SK-N-SH treated with all-trans-retinoic acid at 6 μM for 48 hours (cell line): ENCODE results near the gene SRGAP2C.
"Not testable (repeated sequence)": the region's sequence is repeated elsewhere in the genome, so short reads cannot be mapped to it uniquely, and the experiment has no call there.

Source experiments
- ATAC-seq: fragments of 200-7000 bp; cut with Tn5 transposase; 3 replicates; pipeline ENCODE4 v1.9.1; 2020; ENCODE audit warnings: mild to moderate bottlenecking, moderate library complexity

Gene SRGAP2C

DNA sequence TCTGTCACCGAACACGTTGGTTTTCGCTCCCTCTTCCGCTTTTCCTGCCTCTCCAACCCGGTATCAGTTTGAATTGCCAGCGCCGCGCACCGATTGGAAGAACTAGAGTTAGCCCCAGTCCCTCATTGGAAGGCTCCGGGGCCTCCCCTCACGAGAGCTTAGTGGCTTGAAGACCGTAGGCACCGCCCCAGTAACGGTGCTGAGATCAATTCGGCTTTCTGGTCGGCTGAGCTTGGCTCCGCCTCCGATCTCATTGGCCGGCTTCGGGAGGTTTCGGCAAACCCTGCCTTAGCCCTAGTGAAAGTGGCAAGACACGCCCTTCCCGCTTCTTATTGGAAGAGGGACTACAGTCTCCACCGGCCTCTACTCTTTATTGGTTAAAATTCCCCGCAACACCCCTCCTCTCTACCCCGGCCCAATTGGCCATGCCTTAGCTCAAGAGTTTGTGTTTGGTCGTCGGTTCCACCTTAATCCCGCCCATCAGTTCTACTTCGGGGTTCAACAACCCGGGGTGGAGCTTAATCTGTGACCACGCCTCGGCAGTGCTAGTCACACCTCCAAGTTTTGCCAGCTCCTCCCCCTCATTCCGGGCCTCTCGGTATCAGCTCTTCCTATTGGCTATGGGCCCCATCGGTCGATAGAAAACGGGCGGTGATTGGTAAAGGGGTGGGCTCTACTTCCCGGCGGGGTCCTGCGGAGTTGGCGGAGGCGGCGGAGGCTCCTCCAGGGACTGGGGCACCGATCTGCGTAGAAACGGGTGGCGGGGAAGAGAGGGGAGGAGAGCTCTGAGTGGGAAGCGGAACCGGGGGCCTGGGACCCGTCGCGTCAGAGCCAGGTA is at the start of gene SRGAP2C, which contains the start of gene FAM72B:
Gene SRGAP2C (plus strand): TSS at position 686 of the 838 bp plus-strand sequence. CDS start 2,472 bp downstream, outside the sequence.
Gene FAM72B (minus strand): TSS at position 51 of the 838 bp plus-strand sequence. CDS start 851 bp downstream, outside the sequence.
- ATAC-seq, result peak; percentile 88

DNA sequence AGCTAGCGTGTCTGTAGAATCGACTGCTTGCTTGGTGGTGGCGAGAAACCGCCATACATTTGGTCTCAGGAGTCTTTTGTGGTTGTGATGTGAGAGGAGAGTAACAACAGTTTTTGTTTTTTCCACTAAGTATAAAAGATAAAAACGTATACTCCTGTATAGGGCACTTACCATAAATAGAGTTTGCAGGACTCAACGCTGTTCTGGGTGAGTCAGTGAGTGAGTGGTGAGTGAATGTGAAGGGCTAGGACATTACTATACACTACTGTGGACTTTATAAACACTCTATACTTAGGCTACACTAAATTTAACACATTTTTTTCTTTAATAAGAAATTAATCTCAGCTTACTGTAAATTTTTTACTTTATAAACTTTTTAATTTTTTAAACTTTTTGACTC is 44.4 kb upstream of the SRGAP2C start:
- not testable (repeated sequence) for ATAC-seq

DNA sequence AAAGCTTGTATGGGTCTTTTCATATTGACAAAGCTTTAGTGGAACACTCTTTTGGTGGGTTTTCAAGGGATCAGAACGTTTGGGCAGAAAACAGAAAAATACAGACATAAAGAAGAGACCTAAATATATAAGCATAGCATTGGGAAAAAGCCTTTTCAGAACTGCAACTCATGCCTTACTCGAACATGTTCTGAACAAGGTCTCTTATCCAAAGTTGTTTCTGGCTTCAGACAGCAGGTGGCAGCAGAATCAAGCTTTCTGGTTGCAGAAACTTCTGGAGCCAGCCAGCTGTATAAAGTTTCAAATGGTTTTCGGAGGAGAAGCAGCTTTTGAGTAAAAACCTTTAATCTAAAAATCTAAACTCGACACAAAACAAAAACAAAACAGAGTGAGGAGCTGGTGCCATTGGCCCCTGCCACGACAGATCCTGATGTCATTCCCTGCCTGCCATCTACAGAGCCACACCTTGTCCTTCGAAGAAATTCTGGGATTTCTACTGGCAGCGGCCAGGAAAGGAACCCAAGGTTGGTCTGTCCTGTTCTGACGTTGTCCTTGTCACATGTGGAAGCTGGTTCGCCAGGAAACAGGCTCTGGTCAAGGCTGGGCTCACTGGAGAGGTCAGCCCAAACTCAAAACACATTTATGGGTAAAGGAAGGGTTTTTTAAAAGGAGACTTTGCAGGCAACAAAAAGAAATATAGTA is 36.1 kb upstream of the SRGAP2C start:
- peak; percentile 92 for ATAC-seq

DNA sequence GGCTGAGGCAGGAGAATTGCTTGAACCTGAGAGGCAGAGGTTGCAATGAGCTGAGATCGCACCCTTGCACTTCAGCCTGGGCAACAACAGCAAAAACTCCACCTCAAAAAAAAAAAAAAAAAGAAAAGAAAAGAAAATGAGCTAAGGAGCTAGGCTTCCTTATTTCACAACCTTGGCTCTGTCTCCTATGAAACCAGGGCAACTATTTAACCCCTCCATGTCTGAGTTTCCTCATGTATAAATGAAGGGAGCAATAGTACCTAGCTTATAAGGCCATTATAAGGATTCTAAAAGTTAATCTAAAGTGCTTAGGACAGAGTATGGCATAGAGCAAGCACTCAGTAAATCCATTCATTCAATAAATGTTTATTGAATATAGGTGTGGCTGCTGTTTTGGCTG is 33.5 kb upstream of the SRGAP2C start:
- not testable (repeated sequence) for ATAC-seq

DNA sequence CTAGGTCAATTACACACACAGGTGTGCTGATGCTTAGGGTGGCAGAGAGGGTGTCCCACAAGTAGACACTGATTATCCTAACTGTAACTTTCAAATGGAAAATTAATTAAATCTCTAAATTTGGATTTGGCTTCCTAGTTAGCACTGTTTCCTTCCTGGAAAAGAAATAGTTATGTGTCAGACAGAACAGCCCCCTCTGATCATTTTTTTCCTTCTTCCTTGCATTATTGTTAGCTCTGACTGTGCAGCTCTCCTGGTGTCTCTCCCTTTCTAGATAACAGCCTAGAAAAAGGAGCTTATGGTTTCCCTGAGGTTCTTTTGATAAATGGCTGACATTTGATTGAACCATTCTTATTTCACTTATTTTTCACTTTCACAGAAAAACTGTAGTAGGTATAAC is 32.0 kb upstream of the SRGAP2C start:
- not testable (repeated sequence) for ATAC-seq

DNA sequence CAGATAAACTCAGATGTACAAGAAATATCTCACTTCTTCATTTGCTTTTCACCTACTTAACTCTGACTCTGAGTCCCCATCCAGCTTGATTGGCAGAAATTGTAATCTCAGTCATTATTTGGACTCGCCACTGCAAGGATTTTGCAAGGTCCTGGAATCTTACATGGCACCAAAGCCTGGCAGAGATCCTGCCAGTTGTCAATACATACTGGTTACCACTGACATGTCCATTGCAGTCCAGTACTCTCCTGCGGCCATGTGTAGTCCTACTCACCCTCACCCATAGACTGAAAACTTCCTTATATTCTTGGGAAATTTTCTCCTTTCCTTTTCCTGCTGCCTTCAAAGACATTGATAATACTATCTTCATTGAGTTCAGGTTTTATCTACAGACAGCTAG is 30.0 kb upstream of the SRGAP2C start:
- not testable (repeated sequence) for ATAC-seq

DNA sequence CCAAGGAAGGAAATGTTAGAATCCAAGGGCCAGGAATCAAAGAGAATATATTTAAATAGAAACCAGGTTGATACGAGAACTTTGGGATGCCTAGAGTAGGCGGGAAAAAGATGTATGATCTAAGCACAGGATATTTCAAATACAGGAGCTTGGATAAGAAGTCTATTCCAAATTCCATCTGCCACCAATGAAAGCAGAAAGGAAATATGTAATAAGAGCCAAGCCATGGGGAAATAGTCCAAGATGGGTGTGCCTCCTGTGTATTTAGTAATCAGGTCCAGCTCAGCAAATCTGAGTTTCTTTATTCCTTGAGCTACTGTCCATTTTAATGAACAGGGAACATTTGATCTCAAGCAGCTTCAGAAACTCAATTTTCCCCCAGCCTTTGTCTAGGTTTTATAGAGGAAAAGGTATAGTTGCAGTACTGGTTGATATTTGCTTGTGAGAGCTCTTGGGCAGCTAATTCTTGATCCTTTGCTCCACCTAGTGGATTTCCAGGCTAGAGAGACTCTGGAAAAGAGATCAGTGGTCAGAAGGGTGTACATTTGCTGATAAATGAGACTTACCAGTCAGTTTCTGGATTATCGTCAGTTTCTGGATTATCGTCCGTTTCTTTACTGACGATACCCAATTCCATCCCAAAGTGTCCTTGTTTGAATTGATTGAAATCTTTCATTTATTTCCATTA is 29.0 kb upstream of the SRGAP2C start:
- peak; percentile 71 for ATAC-seq

DNA sequence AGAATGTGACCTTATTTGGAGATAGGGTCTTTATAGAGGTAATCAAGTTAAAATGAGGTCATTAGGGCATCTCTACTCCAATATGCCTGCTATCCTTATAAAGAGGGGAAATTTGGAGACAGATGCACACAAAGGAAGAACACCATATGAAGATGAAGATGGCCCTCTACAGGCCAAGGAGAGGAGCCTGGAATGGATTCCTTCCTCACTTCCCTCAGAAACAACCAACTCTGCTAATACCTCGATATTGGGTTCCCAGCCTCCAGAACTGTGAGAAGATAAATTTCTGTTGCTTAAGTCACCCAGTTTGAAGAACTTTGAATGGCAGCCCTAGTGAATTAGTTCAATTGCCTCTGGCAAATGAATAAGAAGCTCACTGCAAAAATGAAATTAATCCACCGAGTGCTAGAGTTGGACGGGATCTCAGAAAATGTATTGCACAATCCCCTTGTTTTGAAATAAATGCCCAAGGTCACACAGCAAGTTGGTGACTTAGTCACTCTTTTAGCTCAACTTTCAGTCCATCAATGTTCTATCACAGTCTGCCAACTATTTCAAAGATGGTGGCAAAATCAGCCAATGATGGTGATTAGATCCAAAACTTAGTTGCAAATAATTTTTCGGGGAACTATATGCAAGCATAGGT is 27.7 kb upstream of the SRGAP2C start:
- ATAC-seq, result peak; percentile 19

DNA sequence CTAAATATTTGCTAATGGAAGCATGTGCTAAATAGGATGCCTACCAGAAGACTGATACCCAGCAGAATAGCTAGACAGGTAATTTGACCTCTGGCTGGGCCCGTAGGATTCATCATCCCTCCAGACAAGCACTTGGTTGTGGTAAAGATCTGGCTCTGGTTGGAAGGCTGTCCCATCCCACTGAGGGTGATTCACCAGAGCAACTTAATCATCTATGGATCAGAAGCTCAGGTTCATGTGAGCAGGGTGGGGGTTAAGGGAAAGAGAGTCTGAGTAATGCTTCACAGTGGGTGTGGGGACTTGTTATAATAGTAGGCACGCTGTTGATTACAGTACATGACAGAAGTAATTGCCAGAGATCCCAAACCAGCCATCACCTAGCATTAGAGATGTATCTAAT is 27.2 kb upstream of the SRGAP2C start:
- peak; percentile 91 for ATAC-seq

DNA sequence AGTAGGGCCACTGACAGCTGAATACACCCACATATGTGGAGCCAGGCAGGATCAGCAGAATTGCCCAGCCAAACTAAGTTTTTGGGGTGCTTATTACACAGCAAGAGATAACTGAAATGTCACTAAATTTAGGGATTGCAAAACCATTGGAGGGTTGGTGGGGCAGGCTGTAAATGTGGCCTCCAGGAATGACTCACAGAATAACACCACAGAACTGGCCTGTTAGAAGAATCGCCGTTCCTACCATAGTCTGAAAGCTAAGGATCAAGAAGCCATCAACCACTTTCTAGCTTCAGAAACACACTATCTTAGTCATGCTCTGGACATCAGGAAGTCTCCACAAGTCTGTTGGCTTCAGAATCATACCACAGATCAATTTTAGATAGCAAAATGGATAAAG is 24.7 kb upstream of the SRGAP2C start:
- not testable (repeated sequence) for ATAC-seq

DNA sequence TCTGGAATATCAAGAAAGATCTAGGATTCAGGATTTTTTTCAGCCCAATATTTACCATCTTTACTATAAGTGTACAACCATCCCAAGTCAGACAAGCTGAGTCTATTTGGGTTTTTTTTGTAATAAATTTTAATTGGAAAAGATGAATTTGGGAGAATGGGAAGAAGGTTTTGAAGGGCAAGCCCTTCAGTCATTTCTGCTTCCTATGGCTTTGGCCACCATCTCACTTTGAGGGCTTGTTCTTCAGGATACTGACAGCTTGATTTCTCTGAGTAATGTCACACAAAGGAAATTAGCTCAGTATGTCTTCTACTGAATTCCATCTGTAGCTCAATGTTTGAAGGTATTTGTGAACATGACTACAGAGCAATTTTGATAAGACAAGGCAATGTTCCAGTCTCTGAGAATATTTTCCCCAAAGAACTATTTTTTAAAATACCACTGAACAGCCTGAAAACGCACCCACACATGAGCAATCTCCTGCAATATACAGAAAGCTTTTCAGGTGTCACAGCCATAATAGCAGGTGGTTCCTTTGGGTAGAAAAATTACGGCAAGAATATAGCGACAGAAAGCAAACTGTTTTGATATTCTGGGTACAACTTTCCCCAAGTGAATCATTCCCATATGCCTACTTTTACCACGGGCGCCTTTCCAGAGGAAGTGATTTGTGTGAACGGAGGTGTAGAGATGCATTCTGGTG is 23.4 kb upstream of the SRGAP2C start:
- ATAC-seq, result not testable (repeated sequence)

DNA sequence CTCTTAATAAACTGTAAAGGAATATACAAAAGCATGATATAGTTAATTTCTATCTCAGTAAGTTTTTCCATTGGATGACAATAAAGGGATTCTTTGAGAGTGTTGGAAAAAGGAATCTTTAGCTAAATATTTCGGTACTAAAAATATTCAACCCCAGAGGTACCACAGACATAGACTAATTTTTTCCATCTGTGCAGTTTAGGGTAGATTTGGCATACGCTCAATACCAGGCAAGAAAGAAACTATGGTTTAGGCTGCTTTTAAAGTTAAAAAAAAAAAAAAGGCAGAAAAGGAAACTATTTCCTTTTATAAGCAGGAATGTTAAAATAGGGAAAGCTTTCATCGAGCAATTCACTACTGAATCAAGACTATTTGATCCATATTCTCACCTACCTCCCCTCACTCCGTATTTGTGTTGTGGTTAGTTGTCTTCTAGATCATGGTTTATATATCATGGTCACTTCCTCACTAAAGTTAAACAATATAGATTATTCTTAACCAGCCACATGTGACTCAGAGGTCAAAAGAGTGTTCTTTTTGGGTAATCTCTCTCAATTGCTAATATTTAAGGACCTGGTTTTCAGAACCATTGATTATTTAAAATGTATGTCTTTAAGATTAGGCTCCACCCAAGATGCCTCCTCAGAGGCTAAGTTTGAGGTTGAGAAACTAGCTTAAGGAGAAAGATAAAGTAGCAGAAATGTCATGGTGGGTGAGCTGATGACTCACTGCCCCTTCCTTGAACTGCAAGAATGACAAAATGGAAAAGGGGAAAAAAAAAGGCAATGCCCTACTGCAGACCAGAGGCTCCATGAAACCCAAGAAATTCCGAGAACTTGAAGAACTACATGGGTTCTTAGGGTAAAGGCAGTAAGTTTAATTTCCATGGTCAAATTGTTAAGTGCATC is 20.7 kb upstream of the SRGAP2C start:
- ATAC-seq, result peak; percentile 87

DNA sequence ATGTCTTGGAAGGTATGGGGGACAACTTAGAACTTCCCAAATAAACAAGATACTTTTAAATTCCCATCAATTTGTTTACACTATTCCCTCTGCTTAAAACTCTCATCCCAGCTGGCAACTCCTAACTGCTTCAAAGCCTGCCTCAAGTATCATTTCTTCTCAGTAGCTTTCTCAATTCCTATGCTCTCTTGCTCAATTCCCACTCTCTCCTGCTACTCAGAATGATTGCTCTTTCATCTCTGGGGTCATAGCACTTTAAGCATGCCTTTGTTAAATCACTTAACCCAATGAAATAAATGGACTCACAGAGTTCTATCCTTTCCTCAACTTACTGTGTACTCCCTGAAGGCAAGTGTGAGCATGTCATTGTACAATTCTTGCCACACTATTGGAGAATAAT is 19.5 kb upstream of the SRGAP2C start:
- not testable (repeated sequence) for ATAC-seq

DNA sequence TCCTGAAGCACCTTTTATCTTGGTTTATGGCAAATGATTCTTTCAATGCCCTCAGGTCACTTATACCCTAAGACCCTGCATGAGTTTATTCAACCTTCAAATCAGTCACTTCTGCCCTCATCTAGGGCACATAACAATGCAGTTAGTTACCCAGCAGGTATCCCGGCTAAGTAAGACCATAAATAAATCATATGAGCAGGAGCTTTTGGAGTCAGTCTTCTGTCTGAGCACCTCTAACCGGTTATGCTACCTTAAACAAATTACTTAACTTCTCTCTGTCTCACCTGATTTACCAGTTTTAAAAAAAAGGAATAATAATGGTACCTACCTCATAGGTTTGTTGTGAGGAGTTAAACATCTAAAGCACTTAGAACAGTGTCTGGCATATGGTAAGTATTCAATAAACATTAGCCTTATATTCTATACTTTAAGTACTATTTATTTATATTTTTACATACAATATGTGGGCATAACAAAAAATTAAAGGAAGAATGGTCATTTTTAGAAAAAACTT is 17.5 kb upstream of the SRGAP2C start:
- ATAC-seq, result not testable (repeated sequence)

DNA sequence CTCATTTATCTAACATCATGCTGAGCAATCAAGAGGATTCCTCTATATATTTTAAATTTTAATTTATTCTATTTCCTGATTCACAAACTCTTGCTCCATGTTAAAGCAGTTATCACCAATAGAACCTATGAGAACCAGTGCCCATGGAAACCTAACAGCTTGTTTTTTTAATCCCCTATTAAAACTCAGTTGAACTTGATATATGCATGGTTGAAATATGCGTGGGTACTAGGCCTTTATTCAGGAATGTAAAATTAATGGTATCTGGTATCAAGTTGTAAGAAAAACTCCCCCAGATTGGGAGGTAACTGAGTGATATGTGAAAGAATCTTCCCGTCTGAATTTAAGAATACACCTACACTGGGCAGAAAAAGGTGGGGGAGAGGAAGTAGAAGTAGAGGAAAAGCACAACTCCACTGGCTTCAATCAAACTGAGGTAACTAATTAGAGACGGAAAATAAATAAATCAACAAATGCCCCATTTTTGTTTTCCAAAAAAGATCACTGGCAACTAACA is 16.6 kb upstream of the SRGAP2C start:
- ATAC-seq, result not testable (repeated sequence)

DNA sequence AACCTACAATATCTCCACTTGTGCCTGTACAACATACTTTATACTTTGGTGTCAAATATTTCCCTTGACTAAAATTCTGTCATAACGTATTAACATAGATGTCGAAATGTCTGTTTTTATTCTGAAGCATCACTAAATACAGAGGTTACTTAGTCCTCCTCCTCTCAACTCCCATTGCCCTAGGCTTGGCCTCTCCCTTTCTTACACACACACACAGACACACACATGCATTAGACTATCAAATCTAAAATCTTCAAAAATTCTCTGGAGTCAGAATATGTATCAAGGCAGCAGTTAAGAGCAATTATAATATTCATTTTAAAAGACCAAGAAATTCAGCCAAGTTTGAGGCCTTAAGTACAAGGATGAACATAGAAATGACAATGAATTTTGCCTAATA is 8.1 kb upstream of the SRGAP2C start:
- ATAC-seq, result not testable (repeated sequence)

DNA sequence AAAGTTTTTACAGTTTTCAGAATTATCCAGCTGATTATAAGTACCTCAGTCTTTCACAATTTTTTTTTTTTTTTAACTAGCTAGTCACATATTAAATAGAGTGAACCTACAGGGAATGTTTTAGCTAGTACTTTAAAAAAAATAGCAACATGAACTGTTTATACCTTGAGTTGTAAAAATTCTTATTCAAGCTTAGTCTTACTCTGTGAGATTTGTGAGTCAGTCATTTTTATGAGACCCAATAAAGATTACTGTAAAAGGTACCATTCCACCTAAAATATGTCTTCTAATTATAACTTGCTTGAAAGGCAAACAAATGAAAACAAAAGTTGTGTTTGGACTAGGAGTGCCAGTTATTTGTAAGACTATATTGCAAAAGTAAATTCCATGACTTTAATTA is 6.6 kb upstream of the SRGAP2C start:
- not testable (repeated sequence) for ATAC-seq

DNA sequence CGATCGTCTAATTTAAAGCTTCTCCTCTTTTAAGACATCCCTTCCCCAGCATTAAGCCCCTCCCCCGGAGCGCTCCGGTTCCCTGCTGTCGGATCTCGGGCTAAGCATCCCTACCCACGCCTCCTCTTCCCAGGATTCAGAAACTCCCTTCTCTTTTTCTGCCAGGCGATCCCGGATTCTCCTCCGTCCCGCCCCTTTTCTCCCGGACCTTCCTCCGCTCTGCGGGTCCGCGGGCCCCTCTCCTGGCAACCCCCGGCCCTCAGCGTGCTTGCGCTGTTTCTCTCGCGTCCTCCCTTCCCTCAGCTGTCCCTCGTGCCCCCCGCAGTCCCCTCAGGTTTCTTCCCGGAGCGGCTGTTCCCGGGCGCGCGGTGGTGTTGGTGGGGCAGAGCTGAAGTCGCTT is 908 bp upstream of the SRGAP2C start:
- ATAC-seq, result peak; percentile 13

DNA sequence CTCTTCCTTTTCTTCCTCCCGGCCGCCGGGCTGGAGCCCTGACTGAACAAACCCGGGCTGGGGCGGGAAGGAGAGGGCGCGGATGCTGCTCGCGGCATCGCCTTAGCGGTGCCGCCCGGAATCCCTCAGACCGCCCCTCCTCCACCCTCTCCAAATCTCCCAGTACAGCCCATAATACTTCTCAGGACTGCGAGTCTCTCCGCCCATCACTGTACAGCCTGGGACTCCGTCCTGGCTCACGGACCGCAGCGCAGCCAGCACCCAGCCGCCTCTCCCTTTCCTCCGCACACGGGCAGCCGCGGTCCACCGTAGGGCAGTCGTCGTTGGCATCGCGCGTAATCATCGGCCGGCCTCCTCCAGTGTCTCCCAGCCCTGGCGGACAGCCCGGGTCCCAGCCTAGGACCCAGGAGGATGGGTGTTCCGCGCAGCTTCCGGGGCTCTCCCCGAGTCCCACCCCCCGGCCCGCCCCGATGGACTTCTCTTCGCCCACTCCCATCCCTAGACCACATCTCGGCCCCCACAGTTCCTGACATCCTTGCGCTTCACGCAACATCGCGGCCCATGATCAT is 449 bp downstream of the SRGAP2C start:
- ATAC-seq, result peak; percentile 22

DNA sequence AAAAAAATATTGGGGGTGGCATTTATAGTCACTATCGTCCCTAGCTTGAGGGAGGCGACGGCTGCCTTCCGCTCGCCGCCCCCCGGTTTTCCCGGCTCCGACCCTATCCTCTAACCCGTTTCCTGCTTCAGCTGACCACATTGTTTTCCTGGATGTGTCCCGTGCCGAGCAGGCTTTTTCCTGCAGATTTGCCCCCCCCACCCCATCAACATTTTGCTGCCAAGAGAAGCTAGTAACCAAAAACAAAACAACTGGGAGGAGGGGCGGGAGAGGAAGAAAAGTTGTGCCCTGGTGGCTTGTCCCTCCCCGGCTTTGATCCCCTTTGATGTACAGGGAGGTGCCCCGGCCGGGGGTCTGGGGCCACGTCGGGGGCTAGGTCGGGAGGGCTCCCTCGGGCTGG is 1.4 kb downstream of the SRGAP2C start:
- ATAC-seq, result not testable (repeated sequence)
